HG02642 (cell line): Measurements from ENCODE around the gene SULT2B1.
"Not testable (repeated sequence)": the region's sequence is repeated elsewhere in the genome, so short reads cannot be mapped to it uniquely, and the experiment has no call there.

ENCODE experiments used
- ATAC-seq: cut with Tn5 transposase; IDR thresholded peaks from one replicate; pipeline ENCODE4 v1.9.1; 2021; ENCODE audit warnings: mild to moderate bottlenecking; ENCODE audit not compliant: unreplicated experiment, poor library complexity

The SULT2B1 gene

GRCh38 chr19:48551437-48552302 lies at the start of gene SULT2B1:
Gene SULT2B1, plus strand, starts transcription at chr19:48552172. Its CDS starts 81 bp downstream, at chr19:48552253.
- ATAC-seq, result no peak

DNA sequence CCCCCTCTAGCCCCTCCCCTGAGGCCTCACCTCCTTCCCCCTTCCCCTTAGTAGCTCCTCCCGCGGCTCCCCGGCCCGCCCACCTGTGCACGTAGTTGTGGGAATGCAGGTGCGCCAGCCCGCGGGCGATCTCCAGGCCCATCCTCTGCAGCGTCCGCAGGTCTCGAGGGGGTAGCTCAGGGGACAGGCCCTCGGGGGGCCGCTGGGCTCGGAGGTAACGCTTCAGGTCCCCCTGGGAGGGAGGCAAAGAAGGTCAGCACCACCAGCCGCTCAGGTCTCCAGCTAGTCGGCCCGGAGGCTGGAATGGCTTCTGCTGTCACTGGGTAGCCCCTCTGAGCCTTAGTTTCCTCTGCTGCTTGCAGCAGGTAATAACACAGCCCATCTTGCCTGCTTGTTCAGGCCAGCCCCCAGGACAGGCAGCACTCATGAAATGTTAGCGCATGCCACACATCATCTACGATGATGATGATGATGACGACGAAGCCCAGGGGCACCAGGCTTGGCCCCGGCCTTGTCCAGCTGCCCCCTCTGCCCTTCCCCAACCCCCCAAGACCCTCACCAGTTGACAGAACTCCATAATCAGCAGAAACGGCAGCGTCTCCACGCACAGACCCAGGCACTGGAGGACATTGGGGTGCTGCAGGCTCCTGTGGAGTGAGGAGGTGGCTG lies 49.5 kb upstream of the SULT2B1 start:
- no peak for ATAC-seq

DNA sequence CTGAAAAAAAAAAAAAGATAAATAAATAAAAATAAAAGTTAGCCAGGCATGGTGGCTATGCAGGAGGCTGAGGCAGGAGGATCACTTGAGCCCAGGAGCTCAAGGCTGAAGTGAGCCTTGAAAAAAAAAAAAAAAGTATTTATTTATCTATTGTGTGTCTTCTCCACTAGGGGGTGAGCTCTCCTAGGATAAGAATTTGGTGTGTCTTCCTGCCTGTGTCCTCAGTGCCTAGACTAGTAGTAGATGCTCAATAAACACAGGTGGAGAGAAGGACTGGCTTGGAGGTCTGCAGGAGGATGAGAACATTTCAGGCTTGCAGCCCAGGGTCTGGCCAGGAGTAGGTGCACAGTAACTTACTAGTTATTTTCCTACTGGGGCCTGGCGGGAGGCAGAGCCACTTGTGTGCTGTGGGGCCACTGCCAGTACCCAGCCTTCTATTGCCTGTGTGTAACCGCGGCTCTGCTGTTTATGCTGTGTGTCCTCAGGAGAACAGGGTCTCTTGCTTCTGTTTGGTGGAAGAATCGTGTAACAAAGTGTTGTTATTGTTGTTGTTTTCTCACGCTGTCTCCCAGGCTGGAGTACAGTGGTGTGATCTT lies 45.7 kb upstream of the SULT2B1 start:
- no peak for ATAC-seq

DNA sequence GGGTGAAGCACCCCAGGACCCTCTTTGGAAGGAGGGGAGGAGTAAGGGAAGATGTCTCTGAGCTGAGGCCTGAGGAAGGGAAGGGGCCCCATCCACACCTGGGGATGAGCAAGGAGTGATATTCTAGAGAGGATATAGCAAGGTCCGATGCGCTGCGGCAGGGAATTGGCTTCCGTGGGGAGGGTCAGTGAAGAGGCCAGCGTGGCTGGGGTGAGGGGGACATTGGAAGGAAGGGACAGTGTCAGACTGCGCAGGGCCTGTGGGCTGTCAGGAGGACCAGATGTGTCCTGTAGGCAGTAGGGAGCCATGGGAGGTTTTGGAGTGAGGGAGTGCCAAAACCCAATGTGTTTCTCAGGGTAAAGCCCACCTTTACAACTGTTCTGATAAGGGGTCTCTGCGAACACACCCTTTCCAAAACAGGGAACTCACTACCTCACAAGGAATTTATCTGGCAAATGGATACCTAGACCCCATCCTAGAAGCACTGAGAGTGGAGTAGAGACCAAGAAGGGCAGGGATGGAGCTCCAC lies 44.0 kb upstream of the SULT2B1 start:
- no peak for ATAC-seq

DNA sequence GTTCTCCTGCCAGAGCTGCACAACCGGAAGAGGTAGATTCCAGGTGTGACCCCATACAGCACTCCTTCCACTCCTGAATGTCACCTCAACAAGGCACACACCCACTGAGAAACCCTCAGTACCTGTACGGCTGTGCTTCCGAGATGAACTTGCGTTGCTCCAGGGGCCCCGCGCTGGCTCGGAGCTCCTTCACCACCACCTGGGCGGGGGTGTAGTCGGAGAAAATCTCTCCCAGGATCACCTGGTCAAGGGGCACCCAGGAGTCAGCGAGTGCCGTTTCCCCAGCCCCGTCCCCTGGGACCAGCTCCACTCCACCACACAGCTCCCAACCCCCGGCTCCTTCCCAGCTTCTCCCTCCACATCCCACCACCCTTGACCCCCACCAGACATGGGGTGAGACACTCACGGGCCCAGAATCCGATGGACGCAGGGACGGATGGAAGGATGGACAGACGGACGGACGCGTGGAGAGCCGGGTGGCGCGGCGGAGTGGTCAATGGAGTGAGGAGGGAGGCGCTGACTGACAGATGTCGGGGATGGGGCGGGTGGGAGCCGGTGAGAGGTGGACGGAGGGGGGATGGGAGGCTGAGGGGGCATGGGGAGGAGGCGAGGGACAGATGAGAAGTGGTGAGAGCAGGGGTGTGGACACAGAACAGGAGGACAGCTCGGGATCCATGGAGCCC lies 43.1 kb upstream of the SULT2B1 start:
- ATAC-seq, result no peak

- ATAC-seq, result no peak
Observed at GRCh38 chr19:48509467-48510194, 42.3 kb upstream of the SULT2B1 start.

DNA sequence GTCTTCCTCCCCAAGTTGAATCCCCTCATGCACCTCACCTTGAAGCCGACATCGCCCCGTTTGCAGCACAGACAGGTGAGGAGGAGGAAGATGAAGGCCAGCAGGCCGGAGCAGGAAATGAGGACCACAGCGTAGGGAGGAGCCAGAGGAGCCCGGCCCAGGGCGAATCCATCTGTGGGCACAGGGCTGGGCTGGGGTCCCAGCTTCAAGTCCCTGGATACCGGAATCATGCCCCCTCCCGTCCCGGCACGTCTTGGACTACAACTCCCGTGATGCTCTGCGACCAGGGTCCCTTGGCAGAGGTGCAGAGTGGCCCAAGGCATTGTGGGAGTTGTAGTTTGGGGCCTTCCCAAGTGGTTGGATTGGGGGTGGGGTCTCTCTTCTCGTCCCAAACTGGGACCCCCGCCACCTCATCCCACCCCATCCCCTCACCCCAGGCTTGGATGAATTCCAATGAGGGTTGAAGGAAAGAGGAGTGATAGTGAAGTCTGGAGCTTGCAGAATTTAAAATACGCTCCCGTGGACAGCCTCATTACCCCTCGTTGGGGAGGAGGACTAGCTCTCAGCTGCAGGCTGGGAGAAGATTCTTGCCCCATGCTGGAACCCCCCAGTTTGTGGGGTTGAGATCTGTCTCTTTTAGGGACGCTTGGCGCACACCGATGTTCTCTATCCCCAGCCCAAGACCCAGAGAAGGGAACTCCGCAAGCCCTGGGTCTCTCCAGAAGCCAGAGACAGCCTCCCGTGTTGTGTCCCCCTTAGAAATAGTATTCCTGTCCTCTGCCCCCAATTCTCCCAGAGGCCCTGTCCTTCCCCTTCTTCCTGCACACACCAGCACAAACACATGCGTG lies 41.3 kb upstream of the SULT2B1 start:
- ATAC-seq, result no peak

DNA sequence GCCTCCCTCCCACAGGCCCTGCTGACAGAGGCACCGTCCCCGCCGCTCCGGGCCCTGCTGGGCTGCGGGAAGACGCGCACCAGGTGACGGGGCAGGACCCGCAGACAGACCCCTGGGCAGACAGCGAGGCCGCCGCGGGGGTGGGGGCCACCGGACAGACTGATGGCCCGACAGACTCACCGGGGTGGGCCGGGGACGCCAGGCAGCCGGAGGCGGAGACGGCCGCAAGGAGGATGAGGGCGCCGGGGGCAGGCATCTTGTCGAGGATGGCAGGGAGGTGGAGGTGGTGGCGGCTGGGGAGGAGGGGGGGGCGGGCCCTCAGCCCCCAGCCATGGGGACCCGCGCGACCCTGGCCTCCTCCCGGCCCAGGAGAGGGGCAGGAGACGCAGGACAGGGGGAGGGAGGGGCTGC lies 40.6 kb upstream of the SULT2B1 start:
- no peak for ATAC-seq

- ATAC-seq, result no peak
Observed at GRCh38 chr19:48511800-48512503, 40.0 kb upstream of the SULT2B1 start, which contains the start of gene LMTK3. Gene LMTK3, minus strand, starts transcription at chr19:48511835. Its CDS starts 259 bp downstream, at chr19:48511576.

- ATAC-seq, result no peak
Observed at GRCh38 chr19:48512504-48513288, 39.3 kb upstream of the SULT2B1 start.

- ATAC-seq, result peak; percentile 58
Observed at GRCh38 chr19:48513289-48514122, 38.5 kb upstream of the SULT2B1 start.

DNA sequence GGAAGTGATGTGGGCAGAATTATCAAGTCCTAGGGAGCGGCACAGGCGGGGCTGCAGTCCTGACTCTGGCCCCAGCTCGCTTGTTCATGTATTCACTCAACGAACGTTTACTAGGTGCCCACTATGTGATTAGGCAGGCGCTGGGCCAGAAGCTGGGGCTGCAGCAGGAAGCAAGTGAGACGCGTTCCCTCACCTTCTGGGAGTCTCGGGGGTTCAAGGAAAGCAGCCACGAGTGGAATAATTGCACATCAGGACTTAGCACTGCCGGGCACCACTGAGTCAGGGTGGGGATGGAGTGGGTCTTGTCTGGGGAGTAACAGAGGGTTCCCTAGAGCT lies 37.9 kb upstream of the SULT2B1 start:
- ATAC-seq, result no peak

DNA sequence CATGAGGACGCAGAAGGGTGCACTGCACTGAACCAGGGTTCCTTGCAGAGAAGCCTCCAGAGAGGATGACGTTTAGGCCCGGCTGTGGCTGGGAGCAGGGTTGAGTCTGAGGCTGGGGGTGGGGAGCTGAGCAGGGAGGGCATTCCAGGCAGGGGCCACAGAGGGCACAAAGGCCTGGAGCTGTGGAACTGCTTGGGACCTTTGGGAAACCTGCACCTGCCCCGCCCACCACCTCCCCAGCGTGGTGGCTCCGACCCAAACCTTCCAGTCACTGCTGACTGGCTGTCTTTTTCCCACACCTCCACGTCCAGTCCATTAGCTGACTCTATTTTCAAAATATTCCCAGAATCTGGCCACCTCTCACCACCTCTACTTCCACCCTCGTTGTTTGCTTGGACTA lies 35.4 kb upstream of the SULT2B1 start:
- ATAC-seq, result no peak

DNA sequence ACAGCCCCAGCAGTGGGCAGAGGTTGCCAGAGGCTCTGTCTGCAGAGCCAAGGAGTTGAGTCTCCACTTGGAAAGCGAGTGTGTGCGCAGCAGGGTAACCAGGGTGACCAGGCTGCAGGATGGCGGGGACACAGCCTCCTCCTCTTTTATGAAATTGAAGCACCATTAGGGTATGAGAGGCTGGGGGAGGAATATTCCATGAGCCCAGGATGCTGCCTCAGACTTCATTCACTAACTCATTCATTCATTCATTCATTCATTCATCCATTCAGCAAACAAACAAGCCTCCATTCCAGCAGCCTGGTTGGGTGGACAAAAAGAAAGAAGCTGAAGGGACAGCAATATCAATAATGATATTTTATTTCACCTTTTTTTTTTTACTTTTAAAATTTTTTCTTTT lies 33.8 kb upstream of the SULT2B1 start:
- no peak for ATAC-seq

GRCh38 chr19:48519426-48519825 lies 32.5 kb upstream of the SULT2B1 start:
- ATAC-seq, result not testable (repeated sequence)

DNA sequence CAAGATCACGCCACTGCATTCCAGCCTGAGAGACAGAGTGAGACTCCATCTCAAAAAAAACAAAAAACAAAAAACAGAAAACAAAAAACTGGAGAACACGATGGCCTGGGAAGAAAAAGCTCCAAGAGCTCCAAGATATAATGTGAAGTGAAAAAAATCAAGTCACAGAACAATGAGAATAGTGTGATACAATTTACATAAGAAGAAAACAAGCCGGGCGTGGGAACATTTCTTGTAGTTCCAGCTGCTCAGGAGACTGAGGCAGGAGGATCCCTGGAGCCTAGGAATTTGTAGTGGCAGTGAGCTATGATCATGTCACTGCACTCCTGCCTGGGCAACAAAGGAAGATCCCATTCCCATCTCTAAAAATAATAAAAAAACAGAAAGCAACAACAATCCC lies 31.8 kb upstream of the SULT2B1 start:
- no peak for ATAC-seq

DNA sequence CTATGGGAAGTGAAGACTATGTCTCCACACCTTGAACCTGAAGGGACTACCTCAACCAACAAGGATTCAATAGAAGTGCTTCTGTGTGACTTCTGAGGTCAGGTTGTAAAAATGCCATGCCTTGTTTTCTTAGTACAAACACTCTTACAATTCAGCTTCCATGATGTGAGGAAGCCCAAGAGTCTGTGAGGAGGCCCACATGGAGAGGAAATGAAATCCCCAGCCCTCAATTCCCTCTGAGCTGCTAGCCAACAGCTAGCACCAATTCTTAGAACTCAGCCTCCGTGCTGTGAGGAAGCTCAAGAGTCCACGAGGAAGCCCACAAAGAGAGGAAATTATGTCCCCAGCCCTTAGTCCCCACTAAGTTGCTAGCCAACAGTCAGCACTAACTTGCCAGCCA lies 27.8 kb upstream of the SULT2B1 start:
- ATAC-seq, result no peak
